ENCODE results near the gene EMILIN3. TPM values are rescaled to one million over a fixed set of nuclear protein-coding genes. Genes with fewer than 3 reads are reported as not detected.

EMILIN3 gene
- total RNA-seq, 2 experiments from 2014 or later: not detected

DNA sequence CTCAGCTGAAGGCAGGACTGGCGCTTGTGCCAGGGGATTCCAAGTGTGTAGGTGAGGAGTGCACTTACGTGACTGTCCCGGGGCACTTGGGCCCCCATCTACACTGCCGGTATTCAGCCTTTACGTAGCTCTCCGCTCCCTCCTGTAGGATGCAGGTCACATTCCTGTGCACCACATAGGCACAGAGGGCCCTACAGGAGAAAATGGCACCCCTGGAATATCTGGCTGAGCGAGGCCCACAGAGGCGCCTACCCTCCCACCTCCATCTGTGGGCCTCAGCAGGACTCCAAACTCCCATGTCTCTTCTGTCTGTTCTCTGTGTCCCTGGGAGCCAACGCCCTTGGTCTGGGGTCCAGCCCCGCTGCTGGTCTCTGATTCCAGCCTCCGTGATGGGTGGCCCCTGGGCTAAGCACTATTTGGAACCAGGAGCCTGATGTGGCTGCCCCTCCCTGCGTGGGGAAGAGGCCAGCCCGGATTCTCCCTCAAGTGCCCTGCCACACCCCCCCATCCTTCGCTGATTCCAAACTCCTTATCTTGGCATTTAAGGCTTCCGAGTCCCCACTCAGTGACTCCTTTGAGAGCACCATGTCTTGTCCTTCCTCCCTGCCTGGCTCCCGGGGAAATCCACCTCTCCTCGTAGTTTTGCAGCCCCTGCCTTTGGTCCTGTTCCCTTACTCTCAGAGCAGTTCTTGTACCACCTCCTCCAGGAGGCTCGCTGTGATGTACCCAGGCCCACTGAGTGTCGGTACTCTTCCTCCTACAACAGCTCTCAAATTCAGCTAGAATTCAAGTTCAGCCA lies 1.5 kb downstream of the EMILIN3 start:
- H3K9me3 ChIP-seq (ENCODE audit: low read length): no peaks in the 10 kb centered on the region
- no peak overlapping the region for H3K4me3 ChIP-seq (ENCODE audit: low read depth, low read length, poor library complexity, severe bottlenecking)
- intact Hi-C loops (cut with micrococcal nuclease; ENCODE audit: unreplicated experiment): no loop called here
- CTCF ChIA-PET (ENCODE audit: unreplicated experiment): no interaction called here
- no TSS peak for BruUV-seq (replicated peaks)
- no peaks in the 10 kb centered on the region for H3K9me2 ChIP-seq (ENCODE audit: insufficient read depth, low read length)
- no peak for TF ChIP-seq EZH2phosphoT487 (IDR thresholded peaks at IDR 0.05; ENCODE audit: borderline replicate concordance, low read depth, low read length)
- TF ChIP-seq, protein P1, sequence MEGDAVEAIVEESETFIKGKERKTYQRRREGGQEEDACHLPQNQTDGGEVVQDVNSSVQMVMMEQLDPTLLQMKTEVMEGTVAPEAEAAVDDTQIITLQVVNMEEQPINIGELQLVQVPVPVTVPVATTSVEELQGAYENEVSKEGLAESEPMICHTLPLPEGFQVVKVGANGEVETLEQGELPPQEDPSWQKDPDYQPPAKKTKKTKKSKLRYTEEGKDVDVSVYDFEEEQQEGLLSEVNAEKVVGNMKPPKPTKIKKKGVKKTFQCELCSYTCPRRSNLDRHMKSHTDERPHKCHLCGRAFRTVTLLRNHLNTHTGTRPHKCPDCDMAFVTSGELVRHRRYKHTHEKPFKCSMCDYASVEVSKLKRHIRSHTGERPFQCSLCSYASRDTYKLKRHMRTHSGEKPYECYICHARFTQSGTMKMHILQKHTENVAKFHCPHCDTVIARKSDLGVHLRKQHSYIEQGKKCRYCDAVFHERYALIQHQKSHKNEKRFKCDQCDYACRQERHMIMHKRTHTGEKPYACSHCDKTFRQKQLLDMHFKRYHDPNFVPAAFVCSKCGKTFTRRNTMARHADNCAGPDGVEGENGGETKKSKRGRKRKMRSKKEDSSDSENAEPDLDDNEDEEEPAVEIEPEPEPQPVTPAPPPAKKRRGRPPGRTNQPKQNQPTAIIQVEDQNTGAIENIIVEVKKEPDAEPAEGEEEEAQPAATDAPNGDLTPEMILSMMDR (conservative IDR thresholded peaks at IDR 0.05; ENCODE audit: low read length): no peak
- no peaks in the 10 kb centered on the region for H3K4me1 ChIP-seq (ENCODE audit: insufficient read depth, low read length, poor library complexity, severe bottlenecking)
- DNase-seq (ENCODE audit: low spot score): no peak
- H3K27ac ChIP-seq (ENCODE audit: low read depth, low read length, poor library complexity, severe bottlenecking): no peak overlapping the region
- no peaks in the 10 kb centered on the region for H3K36me3 ChIP-seq (ENCODE audit: insufficient read depth, low read length)
- H4K20me1 ChIP-seq (ENCODE audit: insufficient read depth, low read length): no peaks in the 10 kb centered on the region
- no peak overlapping the region for H2AFZ ChIP-seq (ENCODE audit: low read length)
- no peak overlapping the region for H3K4me2 ChIP-seq (ENCODE audit: low read length)
- POLR2A ChIA-PET: no interaction called here
- no peaks in the 10 kb centered on the region for H3K79me2 ChIP-seq (ENCODE audit: insufficient read depth, low read depth, low read length)

DNA sequence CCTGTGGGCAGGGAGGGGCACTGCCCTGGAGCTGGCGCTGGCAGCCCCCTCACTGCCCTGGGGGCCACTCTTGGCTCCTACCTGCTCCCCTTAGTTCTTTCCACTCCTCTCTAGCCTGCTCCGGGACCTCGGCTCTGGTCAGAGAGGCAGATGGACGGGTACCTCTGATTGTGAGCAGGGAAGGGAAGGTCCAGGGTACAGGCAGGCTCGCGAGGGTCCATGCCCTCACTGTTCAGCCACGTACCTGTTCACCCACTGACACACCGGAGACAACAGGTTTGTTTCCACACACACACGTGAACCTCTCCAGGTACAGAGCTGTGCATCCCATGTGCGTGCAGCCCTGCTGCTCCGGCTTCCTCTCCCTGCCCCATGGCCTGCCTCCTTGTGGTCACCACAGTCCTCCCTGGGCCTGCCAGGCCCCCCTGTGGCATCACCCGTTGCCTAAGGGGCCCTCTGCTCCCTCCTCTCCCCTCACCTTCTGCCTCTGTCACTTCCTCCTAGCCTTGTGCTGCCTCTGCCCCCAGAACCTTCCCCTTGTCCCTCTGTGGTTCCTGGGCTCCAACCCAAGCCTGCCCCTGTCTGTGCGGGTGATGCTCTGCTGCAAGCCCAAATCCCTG lies 2.3 kb downstream of the EMILIN3 start:
- no peaks in the 10 kb centered on the region for H4K20me1 ChIP-seq (ENCODE audit: insufficient read depth, low read length)
- POLR2A ChIA-PET: no interaction called here
- CTCF ChIA-PET (ENCODE audit: unreplicated experiment): no interaction called here
- no TSS peak for BruUV-seq (replicated peaks)
- no peak overlapping the region for H3K4me3 ChIP-seq (ENCODE audit: low read depth, low read length, poor library complexity, severe bottlenecking)
- DNase-seq (ENCODE audit: low spot score): no peak
- H3K27ac ChIP-seq (ENCODE audit: low read depth, low read length, poor library complexity, severe bottlenecking): no peak overlapping the region
- no peaks in the 10 kb centered on the region for H3K9me3 ChIP-seq (ENCODE audit: low read length)
- H3K79me2 ChIP-seq (ENCODE audit: insufficient read depth, low read depth, low read length): no peaks in the 10 kb centered on the region
- no peak overlapping the region for H3K4me2 ChIP-seq (ENCODE audit: low read length)
- H2AFZ ChIP-seq (ENCODE audit: low read length): no peak overlapping the region
- no peaks in the 10 kb centered on the region for H3K36me3 ChIP-seq (ENCODE audit: insufficient read depth, low read length)
- intact Hi-C loops (cut with micrococcal nuclease; ENCODE audit: unreplicated experiment): no loop called here
- H3K9me2 ChIP-seq (ENCODE audit: insufficient read depth, low read length): no peaks in the 10 kb centered on the region
- no peak for TF ChIP-seq EZH2phosphoT487 (IDR thresholded peaks at IDR 0.05; ENCODE audit: borderline replicate concordance, low read depth, low read length)
- TF ChIP-seq, protein P1 (conservative IDR thresholded peaks at IDR 0.05; ENCODE audit: low read length): no peak
- no peaks in the 10 kb centered on the region for H3K4me1 ChIP-seq (ENCODE audit: insufficient read depth, low read length, poor library complexity, severe bottlenecking)

- DNase-seq (ENCODE audit: low spot score): no peak
- Histone ChIP-seq H3K9me3 (ENCODE audit: low read length) (no peaks in the 10 kb centered on the region), H3K27ac (ENCODE audit: low read depth, low read length, poor library complexity, severe bottlenecking) (no peak overlapping the region), H3K79me2 (ENCODE audit: insufficient read depth, low read depth, low read length) (no peaks in the 10 kb centered on the region), H3K36me3 (ENCODE audit: insufficient read depth, low read length) (no peaks in the 10 kb centered on the region), H2AFZ (ENCODE audit: low read length) (no peak overlapping the region), H4K20me1 (ENCODE audit: insufficient read depth, low read length) (no peaks in the 10 kb centered on the region), H3K4me2 (ENCODE audit: low read length) (no peak overlapping the region), H3K4me1 (ENCODE audit: insufficient read depth, low read length, poor library complexity, severe bottlenecking) (no peaks in the 10 kb centered on the region), H3K4me3 (ENCODE audit: low read depth, low read length, poor library complexity, severe bottlenecking) (no peak overlapping the region), H3K9me2 (ENCODE audit: insufficient read depth, low read length) (no peaks in the 10 kb centered on the region)
- intact Hi-C loops (cut with micrococcal nuclease; ENCODE audit: unreplicated experiment): no loop called here
- BruUV-seq (replicated peaks): no TSS peak
- ChIA-PET CTCF (ENCODE audit: unreplicated experiment) (no interaction called here), POLR2A (no interaction called here)
- TF ChIP-seq, protein P1 (conservative IDR thresholded peaks at IDR 0.05; ENCODE audit: low read length): no peak
- no peak for TF ChIP-seq EZH2phosphoT487 (IDR thresholded peaks at IDR 0.05; ENCODE audit: borderline replicate concordance, low read depth, low read length)
Observed at GRCh38 chr20:41363601-41364000, 3.0 kb downstream of the EMILIN3 start.
